Activated CD4-positive, alpha-beta T cell treated with anti-CD3 and anti-CD28 coated beads, Interleukin-2, amount 10 ng/mL, durations not matched to agents 7 days and 5 days (primary cell): ENCODE measurements around the gene PLIN3. TPM values are rescaled to one million over a fixed set of nuclear protein-coding genes. Genes with fewer than 3 reads are reported as not detected.

Source experiments
- CTCF ChIA-PET: fragments of 350-600 bp; sonication (Branson Sonifier 250); formaldehyde crosslinking; loops from one replicate; lab custom pipeline; 2021; ENCODE audit warnings: antibody characterized with exemption; lab: Charles Lee
- POLR2A ChIA-PET: fragments of 350-600 bp; sonication (Branson Sonifier 250); formaldehyde crosslinking; loops from one replicate; lab custom pipeline; 2021; ENCODE audit warnings: antibody characterized with exemption; lab: Charles Lee
- DNase-seq: peaks from one replicate; pipeline ENCODE4 v3.0.0-alpha.2; 2020
- H3K27ac Mint-ChIP-seq: one replicate; pipeline ENCODE4 v1.8.0; 2021; ENCODE audit warnings: mild to moderate bottlenecking, moderate library complexity, mixed read lengths
- H3K27me3 Mint-ChIP-seq: one replicate; pipeline ENCODE4 v1.8.0; 2021; ENCODE audit warnings: mixed read lengths
- H3K36me3 Mint-ChIP-seq: one replicate; pipeline ENCODE4 v1.8.0; 2021; ENCODE audit warnings: low read depth, mixed read lengths
- H3K4me1 Mint-ChIP-seq: one replicate; pipeline ENCODE4 v1.8.0; 2021; ENCODE audit warnings: mixed read lengths
- H3K4me3 Mint-ChIP-seq: one replicate; pipeline ENCODE4 v1.8.0; 2021; ENCODE audit warnings: mild to moderate bottlenecking, moderate library complexity, mixed read lengths
- H3K9me3 Mint-ChIP-seq: one replicate; pipeline ENCODE4 v1.8.0; 2021; ENCODE audit warnings: mixed read lengths
- total RNA-seq, 2 experiments: library from RNA; stranded (reverse); gene quantifications; one replicate each; pipeline ENCODE4 v1.2.3, GENCODE V29; 2021

PLIN3 gene
- 10 to 100 TPM; 24.1 to 28.1 TPM for total RNA-seq

- H3K4me3 Mint-ChIP-seq, result peak within 1 kb of the TSS; percentile 75
- ChIA-PET POLR2A (no interaction called here), CTCF (interaction anchor here (0.6 to 3.2 kb wide), 6 partner anchors 36 to 76 kb away, joined by 3 to 12 read pairs (median 4); partner anchors contain the start of gene FEM1A)
- no peaks in the 10 kb centered on the region for H3K36me3 Mint-ChIP-seq
- peak within 1 kb of the TSS; percentile 72 for H3K27ac Mint-ChIP-seq
- H3K9me3 Mint-ChIP-seq, result no peaks in the 10 kb centered on the region
- H3K4me1 Mint-ChIP-seq, result peaks cover 22% of the 10 kb centered on the region
- peak; percentile 92 for DNase-seq
- peaks cover 6% of the 10 kb centered on the region for H3K27me3 Mint-ChIP-seq
Measured at GRCh38 chr19:4867534-4868285, at the start of gene PLIN3. TSS of gene PLIN3 (minus strand) at chr19:4867667. CDS start at chr19:4861394, 6,273 bp downstream.

GRCh38 chr19:4916292-4917082 lies 49.0 kb upstream of the PLIN3 start:
- H3K4me3 Mint-ChIP-seq, result peak overlapping the region; percentile 85
- no peaks in the 10 kb centered on the region for H3K27me3 Mint-ChIP-seq
- H3K27ac Mint-ChIP-seq, result peak overlapping the region; percentile 96
- peaks cover 67% of the 10 kb centered on the region for H3K36me3 Mint-ChIP-seq
- H3K4me1 Mint-ChIP-seq, result peaks cover 61% of the 10 kb centered on the region
- no peaks in the 10 kb centered on the region for H3K9me3 Mint-ChIP-seq
- ChIA-PET CTCF (interaction anchor here (0.6 to 1.7 kb wide), 9 partner anchors 10 to 106 kb away, joined by 3 to 5 read pairs (median 3); partner anchors contain the start of gene KDM4B), POLR2A (no interaction called here)
- DNase-seq, result peak; percentile 41

GRCh38 chr19:4914736-4915501 lies 47.5 kb upstream of the PLIN3 start:
- POLR2A ChIA-PET, result no interaction called here
- Mint-ChIP-seq H3K27me3 (no peaks in the 10 kb centered on the region), H3K4me1 (peaks cover 67% of the 10 kb centered on the region), H3K9me3 (no peaks in the 10 kb centered on the region), H3K4me3 (peak overlapping the region; percentile 85), H3K36me3 (peaks cover 72% of the 10 kb centered on the region), H3K27ac (peak overlapping the region; percentile 96)
- DNase-seq, result peak; percentile 87
- CTCF ChIA-PET, result interaction anchor here (0.6 to 2.4 kb wide), 4 partner anchors 111 to 1473 kb away, joined by 3 to 11 read pairs (median 3); partner anchors contain the start of gene FEM1A

GRCh38 chr19:4913996-4914735 lies 46.7 kb upstream of the PLIN3 start:
- Mint-ChIP-seq H3K36me3 (peaks cover 70% of the 10 kb centered on the region), H3K27ac (peak overlapping the region; percentile 96), H3K9me3 (no peaks in the 10 kb centered on the region), H3K4me3 (peak overlapping the region; percentile 85), H3K27me3 (no peaks in the 10 kb centered on the region), H3K4me1 (peaks cover 67% of the 10 kb centered on the region)
- DNase-seq, result no peak
- CTCF ChIA-PET, result interaction anchor here (0.6 to 3.4 kb wide), 5 partner anchors 44 to 1473 kb away, joined by 3 to 27 read pairs (median 4); partner anchors contain the start of gene FEM1A
- POLR2A ChIA-PET, result no interaction called here

GRCh38 chr19:4911786-4912672 lies 44.6 kb upstream of the PLIN3 start:
- H3K36me3 Mint-ChIP-seq, result peaks cover 63% of the 10 kb centered on the region
- CTCF ChIA-PET, result interaction anchor here (0.5 to 3.4 kb wide), 16 partner anchors 9 to 143 kb away, joined by 3 to 27 read pairs (median 4); partner anchors contain the start of gene PLIN3
- peak overlapping the region; percentile 89 for H3K27ac Mint-ChIP-seq
- POLR2A ChIA-PET, result interaction anchor here (0.6 to 1.1 kb wide), 2 partner anchors 39 to 59 kb away, joined by 3 to 6 read pairs; no protein-coding TSS in a partner anchor
- peaks cover 72% of the 10 kb centered on the region for H3K4me1 Mint-ChIP-seq
- peak; percentile 80 for DNase-seq
- H3K9me3 Mint-ChIP-seq, result no peaks in the 10 kb centered on the region
- H3K27me3 Mint-ChIP-seq, result no peaks in the 10 kb centered on the region
- peak overlapping the region; percentile 81 for H3K4me3 Mint-ChIP-seq

GRCh38 chr19:4911314-4911713 lies 43.8 kb upstream of the PLIN3 start:
- Mint-ChIP-seq H3K4me1 (peaks cover 66% of the 10 kb centered on the region), H3K4me3 (peak overlapping the region; percentile 81), H3K27me3 (no peaks in the 10 kb centered on the region), H3K27ac (peak overlapping the region; percentile 89), H3K36me3 (peaks cover 58% of the 10 kb centered on the region), H3K9me3 (no peaks in the 10 kb centered on the region)
- ChIA-PET POLR2A (interaction anchor here (0.6 to 1.1 kb wide), 3 partner anchors 38 to 62 kb away, joined by 3 to 6 read pairs (median 5); no protein-coding TSS in a partner anchor), CTCF (interaction anchor here (1.1 to 3.4 kb wide), 13 partner anchors 15 to 115 kb away, joined by 3 to 27 read pairs (median 5); partner anchors contain the start of gene PLIN3)
- no peak for DNase-seq

GRCh38 chr19:4910594-4911281 lies 43.3 kb upstream of the PLIN3 start:
- POLR2A ChIA-PET, result interaction anchor here (0.6 to 1.1 kb wide), 3 partner anchors 37 to 61 kb away, joined by 3 to 6 read pairs (median 5); no protein-coding TSS in a partner anchor
- H3K4me3 Mint-ChIP-seq, result peak overlapping the region; percentile 81
- peak overlapping the region; percentile 89 for H3K27ac Mint-ChIP-seq
- peaks cover 53% of the 10 kb centered on the region for H3K36me3 Mint-ChIP-seq
- DNase-seq, result peak; percentile 30
- H3K9me3 Mint-ChIP-seq, result no peaks in the 10 kb centered on the region
- H3K4me1 Mint-ChIP-seq, result peaks cover 60% of the 10 kb centered on the region
- CTCF ChIA-PET, result interaction anchor here (1.2 to 3.4 kb wide), 9 partner anchors 36 to 101 kb away, joined by 3 to 27 read pairs (median 7); partner anchors contain the start of gene PLIN3
- no peaks in the 10 kb centered on the region for H3K27me3 Mint-ChIP-seq

- Mint-ChIP-seq H3K27me3 (no peaks in the 10 kb centered on the region), H3K4me1 (peaks cover 53% of the 10 kb centered on the region), H3K36me3 (peaks cover 46% of the 10 kb centered on the region), H3K27ac (peak overlapping the region; percentile 89), H3K9me3 (no peaks in the 10 kb centered on the region), H3K4me3 (peak overlapping the region; percentile 81)
- DNase-seq, result peak; percentile 96
- CTCF ChIA-PET, result interaction anchor here (0.6 to 2.9 kb wide), 3 partner anchors 82 to 101 kb away, joined by 3 to 21 read pairs (median 3); no protein-coding TSS in a partner anchor
- POLR2A ChIA-PET, result no interaction called here
Measured at GRCh38 chr19:4909897-4910593, 42.6 kb upstream of the PLIN3 start.

GRCh38 chr19:4909156-4909896 lies 41.9 kb upstream of the PLIN3 start, which contains the start of gene UHRF1:
TSS of gene UHRF1 (plus strand) at chr19:4909501. CDS start at chr19:4910886, 1,385 bp downstream.
- Mint-ChIP-seq H3K4me3 (peak within 1 kb of the TSS; percentile 81), H3K27ac (peak within 1 kb of the TSS; percentile 89), H3K9me3 (no peaks in the 10 kb centered on the region), H3K27me3 (no peaks in the 10 kb centered on the region), H3K36me3 (peaks cover 39% of the 10 kb centered on the region), H3K4me1 (peaks cover 46% of the 10 kb centered on the region)
- CTCF ChIA-PET, result interaction anchor here (0.6 kb wide), 1 partner anchor 99 kb away, joined by 3 read pairs; no protein-coding TSS in a partner anchor
- POLR2A ChIA-PET, result no interaction called here
- DNase-seq, result peak; percentile 72
